Tibial nerve (tissue), 3 donors: ENCODE data around the gene ZMYM4.

Experiments used
- POLR2A ChIP-seq, 2 donors: fragments of 450-650 bp; IDR thresholded peaks; one replicate each; pipeline ENCODE4 v1.6.1; 2017; ENCODE audit warnings: antibody characterized with exemption in 2 of 2, mild to moderate bottlenecking in 2 of 2, moderate library complexity in 2 of 2
- TF ChIP-seq, protein P1 (sequence below), 5 experiments: fragments of 200-600 bp in 3 of 5; fragments of 450-650 bp in 2 of 5; sonication (generic) in 3 of 5; IDR thresholded peaks; one replicate each; pipeline ENCODE4 v1.5.1; 2016 to 2019; ENCODE audit warnings: antibody characterized with exemption in 5 of 5, mild to moderate bottlenecking in 3 of 5, moderate library complexity in 2 of 5

DNA sequence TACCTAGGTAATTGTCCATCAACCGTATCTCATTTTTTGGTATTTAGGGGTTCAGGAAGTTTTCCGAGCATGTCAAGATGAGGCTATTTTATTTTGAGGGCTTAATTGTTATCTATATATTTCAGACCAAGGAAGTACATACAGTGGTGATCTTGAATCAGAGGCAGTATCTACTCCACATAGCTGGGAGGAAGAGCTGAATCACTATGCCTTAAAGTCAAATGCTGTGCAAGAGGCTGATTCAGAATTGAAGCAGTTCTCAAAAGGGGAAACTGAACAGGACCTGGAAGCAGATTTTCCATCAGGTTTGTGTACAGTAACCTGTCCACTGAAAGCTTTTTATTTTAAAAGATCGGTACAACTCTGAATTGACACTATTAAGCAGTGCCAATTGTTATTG is 130.2 kb downstream of the ZMYM4 start:
- TF ChIP-seq, protein P1, sequence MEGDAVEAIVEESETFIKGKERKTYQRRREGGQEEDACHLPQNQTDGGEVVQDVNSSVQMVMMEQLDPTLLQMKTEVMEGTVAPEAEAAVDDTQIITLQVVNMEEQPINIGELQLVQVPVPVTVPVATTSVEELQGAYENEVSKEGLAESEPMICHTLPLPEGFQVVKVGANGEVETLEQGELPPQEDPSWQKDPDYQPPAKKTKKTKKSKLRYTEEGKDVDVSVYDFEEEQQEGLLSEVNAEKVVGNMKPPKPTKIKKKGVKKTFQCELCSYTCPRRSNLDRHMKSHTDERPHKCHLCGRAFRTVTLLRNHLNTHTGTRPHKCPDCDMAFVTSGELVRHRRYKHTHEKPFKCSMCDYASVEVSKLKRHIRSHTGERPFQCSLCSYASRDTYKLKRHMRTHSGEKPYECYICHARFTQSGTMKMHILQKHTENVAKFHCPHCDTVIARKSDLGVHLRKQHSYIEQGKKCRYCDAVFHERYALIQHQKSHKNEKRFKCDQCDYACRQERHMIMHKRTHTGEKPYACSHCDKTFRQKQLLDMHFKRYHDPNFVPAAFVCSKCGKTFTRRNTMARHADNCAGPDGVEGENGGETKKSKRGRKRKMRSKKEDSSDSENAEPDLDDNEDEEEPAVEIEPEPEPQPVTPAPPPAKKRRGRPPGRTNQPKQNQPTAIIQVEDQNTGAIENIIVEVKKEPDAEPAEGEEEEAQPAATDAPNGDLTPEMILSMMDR (IDR thresholded peaks at IDR 0.05) = no peak
- TF ChIP-seq POLR2A (IDR thresholded peaks at IDR 0.05) = no peak
